K562 (cell line): ENCODE measurements around the gene ZSCAN5C.

ENCODE experiments used
- CBX1 ChIP-seq: sonication (generic); IDR thresholded peaks from 2 replicates; pipeline ENCODE4 v1.6.1; 2016; ENCODE audit warnings: antibody characterized with exemption, low read depth, mild to moderate bottlenecking
- CBX2 ChIP-seq: fragments of 200-600 bp; sonication (generic); IDR thresholded peaks from one replicate; pipeline ENCODE4 v1.6.1; 2012; ENCODE audit warnings: mild to moderate bottlenecking, low read length, inconsistent platforms; ENCODE audit not compliant: insufficient read depth, poor library complexity, severe bottlenecking
- CC2D1A ChIP-seq: fragments of 450-650 bp; IDR thresholded peaks from 2 replicates; pipeline ENCODE4 v1.6.1; 2017; ENCODE audit warnings: mild to moderate bottlenecking
- EP300 ChIP-seq: IDR thresholded peaks from 2 replicates; pipeline ENCODE4 v1.6.1; 2012; ENCODE audit warnings: low read length, improper control_type of control experiment
- SMARCC2 ChIP-seq: fragments of 450-650 bp; IDR thresholded peaks from 2 replicates; pipeline ENCODE4 v1.6.1; 2017; ENCODE audit warnings: antibody characterized with exemption, moderate library complexity, mild to moderate bottlenecking, low read depth
- ZC3H4 ChIP-seq: sonication (generic); formaldehyde crosslinking; IDR thresholded peaks from 2 replicates; pipeline ENCODE4 v1.9.0; 2021; ENCODE audit warnings: missing genetic modification reagents, borderline replicate concordance
- TF ChIP-seq, protein P1 (sequence below): fragments of 250-450 bp; sonication (Bioruptor Pico); IDR thresholded peaks from 2 replicates; pipeline ENCODE4 v1.4.0; 2020

DNA sequence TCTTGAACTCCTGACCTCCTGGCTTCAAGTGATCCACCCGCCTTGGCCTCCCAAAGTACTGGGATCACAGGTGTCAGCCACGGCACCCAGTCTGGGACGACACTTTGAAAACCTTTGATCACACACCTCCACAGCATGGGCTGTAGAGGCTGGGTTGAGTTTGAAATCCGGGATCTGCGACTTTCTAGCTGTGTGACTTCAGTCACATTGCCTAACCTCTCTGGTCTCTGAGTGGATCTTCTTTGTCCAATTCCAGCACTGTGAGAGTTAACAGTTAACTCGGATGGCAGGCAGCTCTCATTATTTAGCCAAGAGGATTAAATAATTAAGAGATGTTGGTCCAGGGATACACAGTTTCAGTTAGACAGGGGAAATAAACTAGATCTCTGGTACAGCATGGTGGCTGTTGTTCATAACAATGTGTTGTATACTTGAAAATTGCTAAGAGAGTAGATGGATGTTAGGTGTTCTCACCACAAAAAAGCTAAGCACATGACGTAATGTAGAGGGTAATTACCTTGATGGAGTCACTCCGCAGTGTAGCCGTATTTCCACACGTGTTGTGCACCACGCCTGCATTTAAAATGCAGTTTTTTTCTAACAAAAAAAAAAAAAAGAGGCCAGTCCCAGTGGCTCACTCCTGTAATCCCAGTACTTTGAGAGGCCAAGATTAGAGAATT, 24.4 kb upstream of the ZSCAN5C start:
- no peak for TF ChIP-seq SMARCC2
- TF ChIP-seq, protein P1, sequence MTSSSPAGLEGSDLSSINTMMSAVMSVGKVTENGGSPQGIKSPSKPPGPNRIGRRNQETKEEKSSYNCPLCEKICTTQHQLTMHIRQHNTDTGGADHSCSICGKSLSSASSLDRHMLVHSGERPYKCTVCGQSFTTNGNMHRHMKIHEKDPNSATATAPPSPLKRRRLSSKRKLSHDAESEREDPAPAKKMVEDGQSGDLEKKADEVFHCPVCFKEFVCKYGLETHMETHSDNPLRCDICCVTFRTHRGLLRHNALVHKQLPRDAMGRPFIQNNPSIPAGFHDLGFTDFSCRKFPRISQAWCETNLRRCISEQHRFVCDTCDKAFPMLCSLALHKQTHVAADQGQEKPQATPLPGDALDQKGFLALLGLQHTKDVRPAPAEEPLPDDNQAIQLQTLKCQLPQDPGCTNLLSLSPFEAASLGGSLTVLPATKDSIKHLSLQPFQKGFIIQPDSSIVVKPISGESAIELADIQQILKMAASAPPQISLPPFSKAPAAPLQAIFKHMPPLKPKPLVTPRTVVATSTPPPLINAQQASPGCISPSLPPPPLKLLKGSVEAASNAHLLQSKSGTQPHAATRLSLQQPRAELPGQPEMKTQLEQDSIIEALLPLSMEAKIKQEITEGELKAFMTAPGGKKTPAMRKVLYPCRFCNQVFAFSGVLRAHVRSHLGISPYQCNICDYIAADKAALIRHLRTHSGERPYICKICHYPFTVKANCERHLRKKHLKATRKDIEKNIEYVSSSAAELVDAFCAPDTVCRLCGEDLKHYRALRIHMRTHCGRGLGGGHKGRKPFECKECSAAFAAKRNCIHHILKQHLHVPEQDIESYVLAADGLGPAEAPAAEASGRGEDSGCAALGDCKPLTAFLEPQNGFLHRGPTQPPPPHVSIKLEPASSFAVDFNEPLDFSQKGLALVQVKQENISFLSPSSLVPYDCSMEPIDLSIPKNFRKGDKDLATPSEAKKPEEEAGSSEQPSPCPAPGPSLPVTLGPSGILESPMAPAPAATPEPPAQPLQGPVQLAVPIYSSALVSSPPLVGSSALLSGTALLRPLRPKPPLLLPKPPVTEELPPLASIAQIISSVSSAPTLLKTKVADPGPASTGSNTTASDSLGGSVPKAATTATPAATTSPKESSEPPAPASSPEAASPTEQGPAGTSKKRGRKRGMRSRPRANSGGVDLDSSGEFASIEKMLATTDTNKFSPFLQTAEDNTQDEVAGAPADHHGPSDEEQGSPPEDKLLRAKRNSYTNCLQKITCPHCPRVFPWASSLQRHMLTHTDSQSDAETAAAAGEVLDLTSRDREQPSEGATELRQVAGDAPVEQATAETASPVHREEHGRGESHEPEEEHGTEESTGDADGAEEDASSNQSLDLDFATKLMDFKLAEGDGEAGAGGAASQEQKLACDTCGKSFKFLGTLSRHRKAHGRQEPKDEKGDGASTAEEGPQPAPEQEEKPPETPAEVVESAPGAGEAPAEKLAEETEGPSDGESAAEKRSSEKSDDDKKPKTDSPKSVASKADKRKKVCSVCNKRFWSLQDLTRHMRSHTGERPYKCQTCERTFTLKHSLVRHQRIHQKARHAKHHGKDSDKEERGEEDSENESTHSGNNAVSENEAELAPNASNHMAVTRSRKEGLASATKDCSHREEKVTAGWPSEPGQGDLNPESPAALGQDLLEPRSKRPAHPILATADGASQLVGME (CRISPR knock-in tag) = no peak
- no peak for TF ChIP-seq CBX2
- TF ChIP-seq CC2D1A = no peak
- TF ChIP-seq CBX1 = no peak
- TF ChIP-seq EP300 = no peak
- TF ChIP-seq ZC3H4 = no peak
